CD8-positive, alpha-beta memory T cell (primary cell): ENCODE data around the gene PITRM1. TPM values are rescaled to one million over a fixed set of nuclear protein-coding genes. Genes with fewer than 3 reads are reported as not detected.
A peak's percentile ranks its signal among the peaks of the same experiment; 100 is the strongest.

Experiments
- CTCF ChIA-PET: fragments of 350-600 bp; sonication (Branson Sonifier 250); formaldehyde crosslinking; loops from one replicate; lab custom pipeline; 2021; ENCODE audit warnings: antibody characterized with exemption; lab: Charles Lee
- POLR2A ChIA-PET: fragments of 350-600 bp; sonication (Branson Sonifier 250); formaldehyde crosslinking; loops from one replicate; lab custom pipeline; 2021; ENCODE audit warnings: antibody characterized with exemption; lab: Charles Lee
- DNase-seq, 5 donors: peaks; one replicate each; pipeline versions ENCODE4 v3.0.0 to v3.0.0-alpha.2; 2020 to 2022; ENCODE audit warnings: mixed read lengths in 1 of 5
- H3K27ac ChIP-seq: one replicate; pipeline ENCODE4 v1.7.0; 2013; ENCODE audit warnings: low read depth, mild to moderate bottlenecking, low read length, moderate library complexity
- H3K27me3 ChIP-seq: 2 replicates; pipeline ENCODE4 v1.7.0; 2013; ENCODE audit warnings: low read length, mild to moderate bottlenecking; ENCODE audit not compliant: insufficient read depth, poor library complexity, severe bottlenecking
- H3K36me3 ChIP-seq: 2 replicates; pipeline ENCODE4 v1.7.0; 2013; ENCODE audit warnings: mild to moderate bottlenecking, low read length, moderate library complexity; ENCODE audit not compliant: insufficient read depth
- H3K4me1 ChIP-seq: 2 replicates; pipeline ENCODE4 v1.7.0; 2013; ENCODE audit warnings: mild to moderate bottlenecking, low read length, moderate library complexity; ENCODE audit not compliant: insufficient read depth
- H3K4me3 ChIP-seq: 2 replicates; pipeline ENCODE4 v1.7.0; 2013; ENCODE audit warnings: mild to moderate bottlenecking, low read length
- H3K9me3 ChIP-seq: 2 replicates; pipeline ENCODE4 v1.7.0; 2013; ENCODE audit warnings: mild to moderate bottlenecking, low read length
- H3K27ac Mint-ChIP-seq, 8 donors: one replicate each; pipeline ENCODE4 v1.8.0; 2020 to 2021; ENCODE audit warnings: mixed read lengths in 8 of 8, mild to moderate bottlenecking in 6 of 8, inconsistent platforms in 3 of 8, moderate library complexity in 3 of 8
- H3K27me3 Mint-ChIP-seq, 2 donors: one replicate each; pipeline ENCODE4 v1.8.0; 2020 to 2021; ENCODE audit warnings: mixed read lengths in 2 of 2, mild to moderate bottlenecking in 1 of 2, moderate library complexity in 1 of 2
- H3K36me3 Mint-ChIP-seq, 3 donors: one replicate each; pipeline ENCODE4 v1.8.0; 2020 to 2021; ENCODE audit warnings: mixed read lengths in 3 of 3, inconsistent platforms in 1 of 3, mild to moderate bottlenecking in 1 of 3
- H3K4me1 Mint-ChIP-seq, 3 donors: one replicate each; pipeline ENCODE4 v1.8.0; 2020 to 2021; ENCODE audit warnings: mixed read lengths in 3 of 3, inconsistent platforms in 1 of 3, mild to moderate bottlenecking in 1 of 3
- H3K4me3 Mint-ChIP-seq, 7 donors: one replicate each; pipeline ENCODE4 v1.8.0; 2020 to 2021; ENCODE audit warnings: mixed read lengths in 7 of 7, mild to moderate bottlenecking in 6 of 7, moderate library complexity in 4 of 7, inconsistent platforms in 2 of 7
- H3K9me3 Mint-ChIP-seq, 5 donors: one replicate each; pipeline ENCODE4 v1.8.0; 2020 to 2022; ENCODE audit warnings: mixed read lengths in 5 of 5, mild to moderate bottlenecking in 3 of 5, moderate library complexity in 2 of 5, inconsistent platforms in 1 of 5
- polyA plus RNA-seq: library from polyadenylated mRNA; unstranded; fragments of 300-500 nt; fragmentation: Illumina TruSeq; gene quantifications from one replicate; pipeline ENCODE4 v1.2.3, GENCODE V29; 2021
- total RNA-seq, 2 experiments: library from RNA; stranded (reverse); gene quantifications; one replicate each; pipeline ENCODE4 v1.2.3, GENCODE V29; 2021

The PITRM1 gene
- total and polyA plus RNA-seq, 3 experiments from 2014 or later = 49.1 to 132 (median 132) TPM

DNA sequence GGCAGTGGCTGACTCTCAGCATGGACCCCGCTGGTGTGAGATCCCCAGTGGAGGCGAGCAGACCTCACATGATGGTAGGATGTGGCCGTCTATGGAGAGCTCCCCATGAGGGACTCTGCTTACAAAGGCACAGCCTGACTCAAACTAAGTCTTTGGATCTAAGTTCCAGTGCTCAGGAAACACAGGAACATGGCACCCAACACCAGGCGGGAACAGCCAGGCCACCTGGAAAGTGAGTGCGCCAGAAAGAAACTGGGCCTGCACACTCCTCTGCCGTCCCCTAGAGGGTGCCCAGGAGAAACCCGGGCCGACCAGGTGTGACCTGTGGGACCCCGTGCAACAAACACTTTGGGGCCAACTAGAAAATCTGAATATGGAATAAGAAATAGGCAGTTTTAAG is 10.0 kb downstream of the PITRM1 start:
- no peak overlapping the region for H3K4me3 ChIP-seq
- no peaks in the 10 kb centered on the region for H3K4me1 ChIP-seq
- H3K9me3 ChIP-seq = no peaks in the 10 kb centered on the region
- H3K27me3 ChIP-seq = no peaks in the 10 kb centered on the region
- H3K27ac ChIP-seq = no peak overlapping the region
- ChIA-PET CTCF (no interaction called here), POLR2A (no interaction called here)
- H3K4me3 Mint-ChIP-seq = no peak overlapping the region
- no peak for DNase-seq
- peaks cover 0 to 92% (median 51%) of the 10 kb centered on the region in 3 donors for H3K36me3 Mint-ChIP-seq
- H3K27ac Mint-ChIP-seq = no peak overlapping the region
- peaks cover 76% of the 10 kb centered on the region for H3K36me3 ChIP-seq
- no peaks in the 10 kb centered on the region for H3K9me3 Mint-ChIP-seq
- H3K27me3 Mint-ChIP-seq = no peaks in the 10 kb centered on the region
- peaks cover 0 to 3% (median 0%) of the 10 kb centered on the region in 3 donors for H3K4me1 Mint-ChIP-seq

DNA sequence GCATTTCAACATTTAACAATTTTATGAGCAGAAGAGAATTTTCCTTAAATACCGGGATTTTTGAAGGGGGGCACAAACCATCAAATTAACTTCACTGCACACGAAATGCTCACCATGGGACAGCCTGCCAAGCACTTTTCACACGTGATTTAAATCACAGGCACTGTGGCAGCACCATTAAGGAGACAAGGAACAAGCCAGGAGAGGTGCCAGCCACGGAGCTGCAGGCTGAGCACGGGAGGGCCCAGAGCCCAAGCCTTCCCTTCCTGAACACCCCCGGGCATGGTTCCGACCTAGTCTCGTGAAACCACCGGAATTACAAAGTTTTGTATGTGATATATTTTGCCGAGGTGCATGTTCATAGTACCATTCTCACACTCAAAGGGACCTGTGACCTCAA is 13.4 kb downstream of the PITRM1 start:
- Histone ChIP-seq H3K9me3 (no peaks in the 10 kb centered on the region), H3K4me1 (no peaks in the 10 kb centered on the region), H3K36me3 (peaks cover 67% of the 10 kb centered on the region), H3K4me3 (no peak overlapping the region), H3K27me3 (no peaks in the 10 kb centered on the region), H3K27ac (no peak overlapping the region)
- no peak for DNase-seq
- CTCF ChIA-PET = no interaction called here
- POLR2A ChIA-PET = interaction anchor here (0.5 kb wide), 1 partner anchor 570 kb away, joined by 6 read pairs; no protein-coding TSS in a partner anchor
- Mint-ChIP-seq H3K27me3 (no peaks in the 10 kb centered on the region), H3K27ac (no peak overlapping the region), H3K9me3 (no peaks in the 10 kb centered on the region), H3K4me1 (peaks cover 0 to 3% (median 0%) of the 10 kb centered on the region in 3 donors), H3K36me3 (peaks cover 12 to 92% (median 41%) of the 10 kb centered on the region in 3 donors), H3K4me3 (no peak overlapping the region)

DNA sequence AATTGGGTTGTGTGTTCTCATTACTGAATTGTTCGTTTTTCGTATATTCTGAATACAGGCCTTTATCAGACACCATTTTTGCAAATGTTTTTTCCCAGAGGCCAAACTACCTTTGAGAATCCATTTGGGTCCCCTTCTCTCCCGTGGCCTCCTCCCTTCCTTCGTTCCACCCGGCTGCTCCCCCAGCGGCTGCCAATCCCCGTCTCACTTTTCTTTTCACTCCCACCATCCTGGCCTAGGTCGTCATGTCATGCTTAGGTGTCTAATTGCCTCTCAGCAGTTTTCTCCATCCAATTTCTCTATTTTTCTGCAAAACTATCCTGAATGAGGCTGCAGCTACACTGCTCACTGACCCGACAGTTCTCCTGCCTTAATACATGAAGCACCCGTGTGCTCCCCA is 17.9 kb downstream of the PITRM1 start:
- Histone ChIP-seq H3K27ac (no peak overlapping the region), H3K4me1 (no peaks in the 10 kb centered on the region), H3K9me3 (no peaks in the 10 kb centered on the region), H3K36me3 (peaks cover 78% of the 10 kb centered on the region), H3K27me3 (no peaks in the 10 kb centered on the region), H3K4me3 (no peak overlapping the region)
- H3K27me3 Mint-ChIP-seq = no peaks in the 10 kb centered on the region
- peaks cover 16 to 96% (median 41%) of the 10 kb centered on the region in 3 donors for H3K36me3 Mint-ChIP-seq
- peaks cover 0 to 5% (median 0%) of the 10 kb centered on the region in 3 donors for H3K4me1 Mint-ChIP-seq
- H3K4me3 Mint-ChIP-seq = no peak overlapping the region
- ChIA-PET POLR2A (no interaction called here), CTCF (interaction anchor here (1.4 kb wide), 1 partner anchor 43 kb away, joined by 4 read pairs; no protein-coding TSS in a partner anchor)
- DNase-seq = no peak
- peak overlapping the region in 1 of 8 donors; percentile 72 for H3K27ac Mint-ChIP-seq
- H3K9me3 Mint-ChIP-seq = no peaks in the 10 kb centered on the region

DNA sequence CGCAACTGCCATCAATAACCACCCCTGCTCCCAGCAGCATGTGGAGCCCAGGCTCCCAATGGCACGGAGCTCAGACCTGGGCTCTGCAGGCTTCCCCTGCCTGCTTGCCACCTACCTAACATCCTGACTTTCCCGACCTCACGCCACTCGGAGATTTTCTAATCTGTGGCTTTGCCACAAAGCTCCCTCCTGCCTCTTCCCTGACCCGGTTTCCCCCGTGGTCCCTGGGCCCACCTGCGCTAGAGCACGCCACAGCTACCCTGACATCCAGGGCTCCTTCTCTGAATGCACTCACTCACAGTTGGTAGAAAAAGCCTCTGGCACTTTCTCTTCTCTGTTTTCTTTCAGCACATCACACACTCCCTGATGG is 20.0 kb downstream of the PITRM1 start:
- H3K27me3 Mint-ChIP-seq = no peaks in the 10 kb centered on the region
- H3K36me3 Mint-ChIP-seq = peaks cover 20 to 98% (median 37%) of the 10 kb centered on the region in 3 donors
- peaks cover 78% of the 10 kb centered on the region for H3K36me3 ChIP-seq
- H3K27ac ChIP-seq = no peak overlapping the region
- H3K9me3 ChIP-seq = no peaks in the 10 kb centered on the region
- POLR2A ChIA-PET = no interaction called here
- H3K4me1 Mint-ChIP-seq = peaks cover 0 to 2% (median 0%) of the 10 kb centered on the region in 3 donors
- no peak overlapping the region for H3K4me3 ChIP-seq
- no peaks in the 10 kb centered on the region for H3K4me1 ChIP-seq
- H3K27ac Mint-ChIP-seq = peak overlapping the region in 3 of 8 donors; percentile 17 to 27 (median 23)
- H3K4me3 Mint-ChIP-seq = no peak overlapping the region
- H3K9me3 Mint-ChIP-seq = no peaks in the 10 kb centered on the region
- no peak for DNase-seq
- H3K27me3 ChIP-seq = no peaks in the 10 kb centered on the region
- CTCF ChIA-PET = no interaction called here

DNA sequence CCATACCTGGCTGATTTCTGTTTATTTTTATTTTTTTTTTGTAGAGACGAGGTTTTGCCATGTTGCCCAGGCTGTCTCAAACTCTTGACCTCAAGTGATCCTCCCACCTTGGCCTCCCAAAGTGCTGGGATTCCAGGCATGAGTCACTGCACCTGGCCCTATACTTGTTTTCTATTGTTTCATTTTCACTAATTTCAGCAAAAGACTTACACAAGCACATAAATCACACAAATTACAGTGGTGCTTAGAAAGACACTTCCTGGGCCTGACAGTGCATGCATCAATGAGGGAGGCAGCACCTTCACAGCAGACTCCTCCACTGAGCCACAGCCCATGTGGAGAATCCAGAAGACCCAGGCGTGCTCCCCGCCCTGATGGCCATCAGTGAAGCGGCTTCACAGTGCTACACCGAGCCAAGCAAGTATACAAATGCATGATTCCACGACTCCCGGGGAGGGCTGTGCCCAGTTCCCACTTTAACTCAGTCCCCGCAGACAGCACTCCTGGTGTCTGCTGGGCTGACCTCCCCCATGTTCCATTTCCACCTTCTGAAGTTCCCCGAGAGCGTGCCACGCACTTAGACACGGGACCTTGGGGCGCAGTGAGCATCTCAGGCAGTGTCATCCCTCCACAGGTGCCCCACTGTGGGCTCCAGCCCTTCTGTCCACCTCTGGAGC is 20.6 kb downstream of the PITRM1 start:
- Mint-ChIP-seq H3K36me3 (peaks cover 20 to 98% (median 38%) of the 10 kb centered on the region in 3 donors), H3K9me3 (no peaks in the 10 kb centered on the region), H3K27ac (peak overlapping the region in 3 of 8 donors; percentile 23 to 40 (median 27)), H3K27me3 (no peaks in the 10 kb centered on the region), H3K4me1 (peaks cover 0 to 2% (median 0%) of the 10 kb centered on the region in 3 donors), H3K4me3 (no peak overlapping the region)
- Histone ChIP-seq H3K36me3 (peaks cover 78% of the 10 kb centered on the region), H3K4me1 (no peaks in the 10 kb centered on the region), H3K9me3 (no peaks in the 10 kb centered on the region), H3K4me3 (no peak overlapping the region), H3K27me3 (no peaks in the 10 kb centered on the region), H3K27ac (no peak overlapping the region)
- DNase-seq = no peak
- CTCF ChIA-PET = no interaction called here
- POLR2A ChIA-PET = no interaction called here

DNA sequence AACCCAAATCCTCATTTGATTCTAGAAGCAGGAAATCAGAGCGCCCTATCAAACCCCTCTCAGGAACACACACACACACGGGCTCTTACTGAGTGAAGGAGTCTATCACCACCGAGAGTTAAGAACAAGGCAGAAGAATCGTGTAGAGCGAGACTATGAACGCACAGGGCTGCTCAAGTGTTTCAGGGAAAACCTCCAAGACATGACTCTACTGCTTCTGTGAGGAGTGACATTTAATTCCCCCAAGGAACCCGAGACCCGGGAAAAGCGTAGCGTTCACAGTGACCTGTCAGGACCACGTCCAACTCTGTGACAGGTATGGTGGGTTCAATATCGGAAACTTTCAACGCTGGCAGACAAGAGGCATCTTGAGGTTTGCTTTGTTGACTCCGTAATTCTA is 21.6 kb downstream of the PITRM1 start:
- H3K9me3 ChIP-seq = no peaks in the 10 kb centered on the region
- DNase-seq = no peak
- no peaks in the 10 kb centered on the region for H3K9me3 Mint-ChIP-seq
- H3K27ac Mint-ChIP-seq = no peak overlapping the region
- no peaks in the 10 kb centered on the region for H3K4me1 ChIP-seq
- H3K4me1 Mint-ChIP-seq = peaks cover 0 to 2% (median 0%) of the 10 kb centered on the region in 3 donors
- no peaks in the 10 kb centered on the region for H3K27me3 ChIP-seq
- CTCF ChIA-PET = no interaction called here
- peaks cover 83% of the 10 kb centered on the region for H3K36me3 ChIP-seq
- H3K4me3 Mint-ChIP-seq = no peak overlapping the region
- no peak overlapping the region for H3K27ac ChIP-seq
- POLR2A ChIA-PET = no interaction called here
- no peaks in the 10 kb centered on the region for H3K27me3 Mint-ChIP-seq
- peaks cover 21 to 100% (median 42%) of the 10 kb centered on the region in 3 donors for H3K36me3 Mint-ChIP-seq
- no peak overlapping the region for H3K4me3 ChIP-seq

DNA sequence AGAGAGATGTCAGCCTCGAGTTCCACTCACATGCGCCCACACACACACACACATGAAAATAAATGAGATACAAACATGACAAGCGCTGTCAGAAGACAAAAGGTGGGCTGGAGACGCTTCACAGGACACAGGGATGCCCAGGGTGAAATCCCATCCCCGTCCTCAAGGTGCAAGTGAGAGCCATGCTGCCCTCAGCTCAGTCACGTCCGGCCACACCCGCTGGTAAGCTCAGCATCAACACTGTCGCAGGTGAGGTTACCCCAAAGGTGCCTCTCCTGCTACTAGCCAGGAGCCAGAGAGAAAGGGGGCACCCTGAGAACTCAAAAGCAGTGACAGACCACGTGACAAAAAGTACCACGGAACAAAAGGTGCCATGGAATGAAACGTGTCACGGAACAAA is 22.2 kb downstream of the PITRM1 start:
- Mint-ChIP-seq H3K9me3 (no peaks in the 10 kb centered on the region), H3K27me3 (no peaks in the 10 kb centered on the region), H3K4me3 (no peak overlapping the region), H3K36me3 (peaks cover 20 to 100% (median 39%) of the 10 kb centered on the region in 3 donors), H3K27ac (no peak overlapping the region), H3K4me1 (peaks cover 0 to 2% (median 0%) of the 10 kb centered on the region in 3 donors)
- no peak for DNase-seq
- Histone ChIP-seq H3K4me1 (no peaks in the 10 kb centered on the region), H3K36me3 (peaks cover 81% of the 10 kb centered on the region), H3K27ac (no peak overlapping the region), H3K27me3 (no peaks in the 10 kb centered on the region), H3K4me3 (no peak overlapping the region), H3K9me3 (no peaks in the 10 kb centered on the region)
- CTCF ChIA-PET = no interaction called here
- POLR2A ChIA-PET = no interaction called here

DNA sequence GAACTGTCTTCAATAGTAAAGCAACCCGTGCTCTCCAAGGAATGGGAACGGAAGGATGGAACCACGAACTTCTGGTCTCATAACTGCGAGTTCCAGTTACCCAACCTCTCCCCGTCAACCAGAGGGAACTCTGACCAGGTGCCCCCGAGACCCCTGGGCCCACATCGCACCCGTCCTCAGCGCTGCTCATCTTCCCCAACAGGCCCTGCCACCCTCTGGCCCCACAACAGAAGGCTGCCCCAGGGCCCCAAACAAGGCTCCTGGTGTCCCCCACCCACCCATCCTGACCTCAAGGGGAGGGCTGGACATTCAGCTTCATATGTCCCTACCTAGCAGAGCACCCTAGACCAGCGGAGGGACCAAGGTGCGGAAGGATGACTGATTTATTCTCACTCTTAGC is 22.7 kb downstream of the PITRM1 start:
- peaks cover 81% of the 10 kb centered on the region for H3K36me3 ChIP-seq
- H3K27ac Mint-ChIP-seq = no peak overlapping the region

More for the DNA sequence above, 22.7 kb downstream of the PITRM1 start:
- Histone ChIP-seq H3K27me3 (no peaks in the 10 kb centered on the region), H3K27ac (no peak overlapping the region), H3K9me3 (no peaks in the 10 kb centered on the region), H3K4me1 (no peaks in the 10 kb centered on the region), H3K4me3 (no peak overlapping the region)
- H3K27me3 Mint-ChIP-seq = no peaks in the 10 kb centered on the region
- peaks cover 0 to 2% (median 0%) of the 10 kb centered on the region in 3 donors for H3K4me1 Mint-ChIP-seq
- no peaks in the 10 kb centered on the region for H3K9me3 Mint-ChIP-seq
- ChIA-PET CTCF (interaction anchor here (1.0 kb wide), 1 partner anchor 11 kb away, joined by 3 read pairs; no protein-coding TSS in a partner anchor), POLR2A (no interaction called here)
- H3K4me3 Mint-ChIP-seq = no peak overlapping the region
- peaks cover 16 to 100% (median 35%) of the 10 kb centered on the region in 3 donors for H3K36me3 Mint-ChIP-seq
- no peak for DNase-seq
